Measurements from ENCODE around the gene NPM3. TPM values are rescaled to one million over a fixed set of nuclear protein-coding genes. Genes with fewer than 3 reads are reported as not detected.

Gene NPM3
- total and polyA plus RNA-seq, 4 donors = 3.4 to 24.9 (median 12.4) TPM

GRCh38 chr10:101776161-101776817 is 7.0 kb downstream of the NPM3 start:
- Histone ChIP-seq H3K9me3 (ENCODE audit: control insufficient read depth in 4 of 4, low read length in 3 of 4) (no peaks in the 10 kb centered on the region), H3K4me3 (ENCODE audit: low read depth in 1 of 3, low read length in 3 of 3) (peak overlapping the region in 1 of 3 donors; percentile 38), H3K27me3 (ENCODE audit: control insufficient read depth in 4 of 4, insufficient read depth in 4 of 4, low read length in 3 of 4) (peaks cover 0 to 21% (median 3%) of the 10 kb centered on the region in 4 donors), H3K27ac (ENCODE audit: low read depth in 1 of 2, low read length in 2 of 2) (no peak overlapping the region), H3K4me1 (ENCODE audit: control insufficient read depth in 4 of 4, insufficient read depth in 4 of 4, low read length in 3 of 4) (peaks cover 17 to 33% (median 21%) of the 10 kb centered on the region in 4 donors), H3K36me3 (ENCODE audit: control insufficient read depth in 4 of 4, insufficient read depth in 3 of 4, low read depth in 1 of 4, low read length in 3 of 4) (no peaks in the 10 kb centered on the region), H3K9ac (ENCODE audit: low read depth in 1 of 2, low read length in 2 of 2) (no peak overlapping the region)
- no peak for TF ChIP-seq ZBTB33 (IDR thresholded peaks at IDR 0.05)
- no peak for TF ChIP-seq REST (IDR thresholded peaks at IDR 0.05)
- TF ChIP-seq RXRA (IDR thresholded peaks at IDR 0.05) = no peak
- TF ChIP-seq JUND (IDR thresholded peaks at IDR 0.05) = no peak
- 11% methylated on average over 74 of the region's 74 CpGs for WGBS
- DNase-seq (ENCODE audit: low spot score) = no peak

- peaks cover 17 to 29% (median 20%) of the 10 kb centered on the region in 4 donors for H3K4me1 ChIP-seq (ENCODE audit: control insufficient read depth in 4 of 4, insufficient read depth in 4 of 4, low read length in 3 of 4)
- peaks cover 0 to 21% (median 3%) of the 10 kb centered on the region in 4 donors for H3K27me3 ChIP-seq (ENCODE audit: control insufficient read depth in 4 of 4, insufficient read depth in 4 of 4, low read length in 3 of 4)
- TF ChIP-seq FOXA1 (IDR thresholded peaks at IDR 0.05) = no peak
- no peak for TF ChIP-seq REST (IDR thresholded peaks at IDR 0.05)
- TF ChIP-seq SP1 (IDR thresholded peaks at IDR 0.05) = no peak
- TF ChIP-seq YY1 (IDR thresholded peaks at IDR 0.05) = no peak
- TF ChIP-seq MAX (IDR thresholded peaks at IDR 0.05) = no peak
- peak within 1 kb of the TSS in 1 of 3 donors; percentile 38 for H3K4me3 ChIP-seq (ENCODE audit: low read depth in 1 of 3, low read length in 3 of 3)
- H3K9me3 ChIP-seq (ENCODE audit: control insufficient read depth in 4 of 4, low read length in 3 of 4) = no peaks in the 10 kb centered on the region
- H3K27ac ChIP-seq (ENCODE audit: low read depth in 1 of 2, low read length in 2 of 2) = no peak within 1 kb of the TSS
- no peaks in the 10 kb centered on the region for H3K36me3 ChIP-seq (ENCODE audit: control insufficient read depth in 4 of 4, insufficient read depth in 3 of 4, low read depth in 1 of 4, low read length in 3 of 4)
- WGBS = 2% methylated on average over 98 of the region's 98 CpGs
- DNase-seq (ENCODE audit: low spot score) = no peak
- H3K9ac ChIP-seq (ENCODE audit: low read depth in 1 of 2, low read length in 2 of 2) = no peak within 1 kb of the TSS
Observed at GRCh38 chr10:101775273-101776160, 7.7 kb downstream of the NPM3 start, which contains the start of gene FGF8. FGF8 (minus strand) TSS chr10:101776114; CDS start chr10:101775900, 214 bp downstream.
